HG03469 (cell line): ENCODE data around the gene STARD3.
"Not testable (repeated sequence)": the region's sequence is repeated elsewhere in the genome, so short reads cannot be mapped to it uniquely, and the experiment has no call there.

Experiments used
- ATAC-seq: cut with Tn5 transposase; IDR thresholded peaks from one replicate; pipeline ENCODE4 v1.9.1; 2021; ENCODE audit warnings: mild to moderate bottlenecking, moderate library complexity, moderate number of reproducible peaks; ENCODE audit not compliant: unreplicated experiment

Gene STARD3

DNA sequence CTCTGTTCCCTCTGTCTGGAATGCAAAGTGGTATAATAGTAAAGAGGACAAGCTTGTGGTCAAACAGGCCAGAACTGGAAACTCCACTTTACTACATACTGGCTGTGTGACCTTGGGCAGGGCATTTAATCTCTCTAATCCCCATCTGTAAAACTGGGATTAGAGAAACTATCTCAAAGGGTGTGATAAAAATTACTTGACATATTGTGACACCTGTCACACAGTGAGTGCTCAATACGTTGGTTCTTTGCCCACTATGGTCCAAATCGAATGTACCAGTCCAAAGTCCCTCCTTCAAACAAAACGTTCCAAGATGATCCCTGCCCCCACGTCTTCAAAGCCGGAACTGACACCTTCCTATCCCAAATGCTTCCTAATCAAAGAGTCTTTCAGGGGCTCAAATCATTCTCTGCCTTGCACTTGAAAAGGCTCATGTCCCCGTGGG lies 50.2 kb downstream of the STARD3 start:
- ATAC-seq, result no peak

- ATAC-seq, result peak; percentile 61
Measured at GRCh38 chr17:39687546-39688474, 50.9 kb downstream of the STARD3 start, which contains the start of gene PGAP3. Gene PGAP3 (minus strand): TSS chr17:39688057. CDS start chr17:39688014, 43 bp downstream.

DNA sequence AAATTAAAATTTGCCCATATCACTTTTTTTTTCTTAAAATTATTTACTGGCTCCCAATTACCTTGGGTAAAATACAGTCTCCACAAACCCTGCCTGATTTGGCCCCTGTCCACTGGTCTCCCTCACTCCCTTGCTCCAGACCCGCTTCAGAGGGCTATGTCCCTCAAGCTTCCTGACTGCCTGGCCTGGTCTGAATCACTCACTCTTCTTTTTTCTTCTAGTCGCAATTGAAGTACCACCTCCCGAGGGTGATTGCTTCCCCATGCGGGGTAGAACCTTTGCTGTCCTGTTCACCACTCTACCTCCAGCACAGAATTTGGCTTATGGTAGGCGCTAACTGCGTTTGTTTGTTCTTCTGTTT lies 51.5 kb downstream of the STARD3 start:
- no peak for ATAC-seq

DNA sequence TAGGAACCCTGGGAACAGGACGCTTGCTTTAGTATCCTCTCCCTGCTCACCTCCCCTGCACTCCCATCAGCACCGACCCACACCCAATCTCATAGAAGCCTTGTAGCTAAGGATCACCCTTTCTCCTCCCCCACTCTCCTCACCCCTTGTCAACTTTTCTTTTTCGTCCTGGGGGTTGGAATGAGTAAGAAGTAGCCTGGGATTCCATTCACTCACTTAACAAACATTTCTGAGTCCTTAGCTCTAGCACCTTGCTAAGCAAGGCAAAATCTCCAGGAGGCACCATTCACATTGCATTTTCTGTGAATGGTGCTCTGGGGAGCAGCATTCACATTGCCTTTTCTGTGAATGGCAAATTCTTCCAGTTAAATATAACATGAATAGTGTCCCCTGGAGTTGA lies 52.0 kb downstream of the STARD3 start:
- ATAC-seq, result no peak

DNA sequence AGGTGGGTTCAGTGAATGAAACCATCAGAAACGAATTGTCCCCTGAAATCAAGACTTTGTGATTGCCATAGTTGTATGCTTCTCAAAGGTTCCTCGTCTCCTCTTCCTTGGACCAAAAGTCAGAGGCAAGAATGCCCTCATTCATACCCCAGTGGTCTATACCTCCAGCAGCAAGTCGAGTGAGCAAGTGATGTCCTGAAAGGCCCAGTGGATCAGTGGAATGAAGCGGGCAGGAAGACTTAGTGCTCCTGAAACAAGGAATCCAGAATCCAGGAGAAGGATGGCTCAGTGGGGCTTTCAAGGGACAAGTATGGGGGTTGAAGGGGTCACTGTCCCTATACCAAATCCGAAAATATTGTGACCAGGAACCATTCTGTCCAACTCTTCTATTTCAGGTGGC lies 57.6 kb downstream of the STARD3 start:
- ATAC-seq, result no peak

DNA sequence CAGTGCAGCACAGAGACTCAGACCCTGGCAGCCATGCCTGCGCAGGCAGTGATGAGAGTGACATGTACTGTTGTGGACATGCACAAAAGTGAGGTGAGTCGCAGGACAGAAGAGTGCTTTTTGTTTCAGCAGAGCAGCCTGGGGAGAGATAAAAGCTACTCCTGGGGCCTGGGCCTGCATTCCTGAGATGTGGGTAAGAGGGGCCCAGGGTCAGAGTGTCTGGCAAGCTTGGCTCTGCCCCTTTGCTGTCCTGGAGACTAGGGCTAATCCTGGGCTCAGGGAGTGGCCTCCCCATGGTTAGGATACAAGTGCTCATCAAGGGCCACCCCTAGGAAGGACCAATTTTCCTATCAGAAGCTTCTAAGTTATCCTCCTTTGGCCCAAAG lies 58.1 kb downstream of the STARD3 start:
- no peak for ATAC-seq

GRCh38 chr17:39696731-39697130 lies 59.8 kb downstream of the STARD3 start:
- ATAC-seq, result no peak

DNA sequence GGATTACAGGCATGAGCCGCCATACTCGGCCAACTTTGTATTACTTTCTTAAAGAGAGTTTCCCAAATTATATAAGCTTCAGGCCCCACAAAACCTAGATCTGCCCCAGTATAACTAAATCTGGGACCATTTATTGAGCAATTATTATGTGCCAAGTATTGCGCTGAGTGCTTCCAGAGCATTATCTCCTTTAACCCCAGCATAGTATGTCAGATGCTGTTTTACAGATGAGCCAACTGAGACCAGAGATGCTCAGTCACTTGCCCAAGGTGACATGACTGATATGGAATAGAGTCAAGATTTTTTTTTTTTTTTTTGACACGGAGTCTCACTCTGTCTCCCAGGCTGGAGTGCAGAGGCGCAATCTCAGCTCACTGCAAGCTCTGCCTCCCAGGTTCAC lies 61.0 kb downstream of the STARD3 start:
- no peak for ATAC-seq

- not testable (repeated sequence) for ATAC-seq
Measured at GRCh38 chr17:39699157-39699817, 62.3 kb downstream of the STARD3 start.

DNA sequence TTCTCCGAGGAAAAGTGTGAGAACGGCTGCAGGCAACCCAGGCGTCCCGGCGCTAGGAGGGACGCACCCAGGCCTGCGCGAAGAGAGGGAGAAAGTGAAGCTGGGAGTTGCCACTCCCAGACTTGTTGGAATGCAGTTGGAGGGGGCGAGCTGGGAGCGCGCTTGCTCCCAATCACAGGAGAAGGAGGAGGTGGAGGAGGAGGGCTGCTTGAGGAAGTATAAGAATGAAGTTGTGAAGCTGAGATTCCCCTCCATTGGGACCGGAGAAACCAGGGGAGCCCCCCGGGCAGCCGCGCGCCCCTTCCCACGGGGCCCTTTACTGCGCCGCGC lies 62.8 kb downstream of the STARD3 start, which contains the start of gene ERBB2:
ERBB2 (plus strand) TSS at position 247 of the 330 bp plus-strand sequence. CDS start 175 bp downstream, outside the sequence.
- no peak for ATAC-seq

- no peak for ATAC-seq
Measured at GRCh38 chr17:39700148-39700987, 63.4 kb downstream of the STARD3 start.

DNA sequence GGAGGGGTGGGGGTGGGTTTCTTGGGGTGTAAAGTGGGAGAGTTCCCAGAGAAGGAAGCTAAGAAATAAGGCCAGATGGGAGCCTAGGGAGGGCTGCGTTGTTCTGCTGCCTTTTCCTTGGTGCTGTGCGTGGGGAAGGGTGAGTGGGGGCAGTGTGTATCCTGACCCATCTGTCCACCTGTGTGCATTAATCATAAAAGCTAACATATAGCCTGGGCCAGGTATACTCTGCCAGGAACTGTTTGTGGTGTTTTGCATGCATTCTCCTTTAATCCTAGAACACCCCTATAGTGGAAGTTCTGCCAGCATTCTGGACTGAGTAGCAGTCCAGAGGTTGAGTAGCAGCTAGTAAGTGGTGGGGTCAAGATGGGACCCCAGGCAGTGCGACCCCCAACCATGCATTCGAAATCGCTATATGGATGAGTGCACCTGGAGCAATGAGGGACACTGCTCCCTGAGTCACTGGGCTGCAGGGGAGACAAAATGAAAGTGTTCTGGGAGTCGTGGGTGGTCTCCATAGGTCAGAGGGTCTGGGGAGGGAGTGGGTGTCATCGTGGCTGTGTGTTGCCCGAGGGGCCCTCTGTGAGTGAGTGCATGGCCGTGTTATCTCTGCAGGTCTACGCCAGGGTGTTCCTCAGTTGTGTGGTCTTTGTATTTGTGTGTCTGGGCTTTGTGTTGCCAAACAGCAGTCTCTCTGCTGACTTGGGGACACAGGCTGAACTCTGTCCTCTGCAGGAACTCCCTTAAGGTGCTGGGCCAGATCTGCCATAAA lies 64.3 kb downstream of the STARD3 start:
- no peak for ATAC-seq

DNA sequence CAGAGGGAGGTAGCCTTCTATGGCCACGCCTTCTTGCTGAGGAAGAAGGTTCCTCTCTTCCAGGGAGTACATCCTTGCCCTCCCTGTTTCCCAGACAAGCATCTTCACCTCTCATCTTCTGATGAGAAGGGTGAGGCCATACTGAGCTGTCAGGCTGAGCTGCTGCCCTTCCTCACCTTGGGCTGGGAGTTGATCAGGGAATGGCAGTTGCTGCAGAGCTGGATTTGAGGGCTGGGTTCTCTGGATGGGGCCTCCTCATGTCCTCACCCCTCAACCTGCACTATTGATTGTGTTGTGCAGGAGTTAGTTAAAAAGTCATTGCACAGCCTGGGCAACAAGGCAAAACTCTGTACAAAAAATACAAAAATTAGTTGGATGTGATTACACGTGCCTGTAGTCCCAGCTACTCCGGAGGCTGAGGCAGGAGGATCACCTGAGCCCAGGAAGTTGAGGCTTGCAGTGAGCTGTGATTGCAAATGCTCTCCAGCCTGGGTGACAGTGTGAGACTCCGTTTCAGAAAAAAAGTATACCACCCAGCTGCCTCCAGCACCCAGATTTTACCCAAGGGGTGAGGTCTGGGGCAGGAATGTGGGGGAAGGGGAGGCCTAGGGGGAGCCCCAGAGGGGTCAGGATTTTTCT lies 65.0 kb downstream of the STARD3 start:
- ATAC-seq, result no peak

DNA sequence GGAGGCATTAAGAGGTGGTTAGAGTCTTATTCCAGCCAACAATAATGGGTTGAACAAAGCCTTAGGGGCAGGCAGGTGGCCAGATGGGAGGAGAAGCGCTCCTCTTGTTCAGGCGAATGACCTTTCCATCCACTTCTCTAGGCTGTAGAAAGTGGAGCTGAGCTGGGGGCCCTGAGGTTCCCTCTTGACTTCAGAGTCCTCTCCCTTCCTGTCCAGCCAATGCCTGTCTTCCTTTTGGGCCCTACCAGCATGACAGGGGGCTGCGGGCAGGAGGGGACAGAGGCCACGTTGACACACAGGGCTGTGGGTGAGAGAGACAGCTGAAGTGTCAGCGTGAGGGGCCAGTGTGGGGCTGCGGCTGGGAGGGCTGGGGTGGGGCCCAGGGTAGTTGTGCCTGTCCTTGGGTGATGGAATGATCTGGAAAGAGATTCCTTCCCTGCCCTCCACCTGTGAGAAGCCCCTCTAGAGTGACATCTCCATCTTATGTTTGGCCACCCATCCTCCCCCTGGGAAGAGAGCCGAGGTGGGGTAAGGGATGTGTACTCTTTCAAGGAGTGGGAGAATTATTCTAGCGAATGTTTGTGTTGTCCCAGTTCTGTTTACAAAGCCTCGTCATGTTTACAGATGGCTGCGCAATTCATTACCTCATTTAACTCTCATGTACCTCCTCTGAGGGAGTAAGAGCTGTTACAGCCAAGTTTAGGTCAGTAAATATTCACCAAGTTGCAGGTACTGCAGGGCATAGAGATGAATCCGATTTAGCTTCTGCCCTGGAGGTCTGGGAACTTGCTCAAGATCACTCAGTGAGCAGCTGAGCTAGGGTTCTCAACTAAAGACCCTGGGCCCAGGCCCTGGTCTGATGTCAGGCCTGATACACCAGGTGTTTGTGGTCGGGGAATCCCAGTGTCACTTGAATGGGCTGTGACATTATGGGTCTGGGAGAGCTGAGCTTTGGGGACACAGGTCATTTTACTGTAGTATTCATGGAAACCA lies 66.3 kb downstream of the STARD3 start:
- no peak for ATAC-seq

GRCh38 chr17:39703913-39704312 lies 67.0 kb downstream of the STARD3 start:
- ATAC-seq, result no peak

GRCh38 chr17:39704821-39705551 lies 68.0 kb downstream of the STARD3 start:
- ATAC-seq, result no peak

GRCh38 chr17:39705786-39706348 lies 68.9 kb downstream of the STARD3 start:
- ATAC-seq, result no peak

GRCh38 chr17:39706383-39706782 lies 69.4 kb downstream of the STARD3 start:
- no peak for ATAC-seq
